Common myeloid progenitor, CD34-positive (primary cell): ENCODE results near the gene FNBP1L.
"Not testable (repeated sequence)": the region's sequence is repeated elsewhere in the genome, so short reads cannot be mapped to it uniquely, and the experiment has no call there.

Source experiments
- CTCF ChIA-PET: fragments of 350-600 bp; sonication (Branson Sonifier 250); formaldehyde crosslinking; loops from one replicate; lab custom pipeline; 2021; ENCODE audit warnings: antibody characterized with exemption; lab: Charles Lee
- POLR2A ChIA-PET: fragments of 350-600 bp; sonication (Branson Sonifier 250); formaldehyde crosslinking; loops from one replicate; lab custom pipeline; 2021; ENCODE audit warnings: antibody characterized with exemption; lab: Charles Lee
- DNase-seq, 3 donors: peaks; one replicate each; pipeline versions ENCODE4 v3.0.0 to v3.0.0-alpha.2; 2013
- H3K27ac ChIP-seq, 2 experiments: 1 replicate in 1 of 2; 2 replicates in 1 of 2; pipeline ENCODE4 v1.7.0; 2013; ENCODE audit warnings: inconsistent platforms in 2 of 2, low read length in 2 of 2, mild to moderate bottlenecking in 2 of 2, low read depth in 1 of 2, moderate library complexity in 1 of 2; ENCODE audit not compliant: severe bottlenecking in 2 of 2, insufficient read depth in 1 of 2, poor library complexity in 1 of 2
- H3K27me3 ChIP-seq, 5 experiments: replicated peaks in 2 of 5; 1 replicate in 3 of 5; 2 replicates in 2 of 5; pipeline versions ENCODE4 v1.6.1 to v1.7.0; 2013; ENCODE audit warnings: low read length in 4 of 5, mild to moderate bottlenecking in 2 of 5, moderate library complexity in 2 of 5, inconsistent platforms in 1 of 5; ENCODE audit not compliant: insufficient read depth in 5 of 5, control insufficient read depth in 4 of 5
- H3K36me3 ChIP-seq, 4 experiments: 1 replicate in 2 of 4; 2 replicates in 2 of 4; pipeline versions ENCODE4 v1.6.1 to v1.7.0; 2013; ENCODE audit warnings: low read length in 3 of 4, control low read depth in 1 of 4, mild to moderate bottlenecking in 1 of 4; ENCODE audit not compliant: control insufficient read depth in 4 of 4, insufficient read depth in 4 of 4
- H3K4me1 ChIP-seq, 4 experiments: 1 replicate in 3 of 4; 2 replicates in 1 of 4; pipeline versions ENCODE4 v1.6.1 to v1.7.1; 2013; ENCODE audit warnings: low read length in 3 of 4, mild to moderate bottlenecking in 3 of 4, control low read depth in 1 of 4, inconsistent platforms in 1 of 4, moderate library complexity in 1 of 4; ENCODE audit not compliant: control insufficient read depth in 4 of 4, insufficient read depth in 4 of 4; ENCODE audit errors: control extremely low read depth in 1 of 4
- H3K4me3 ChIP-seq, 7 experiments: 1 replicate in 4 of 7; 2 replicates in 3 of 7; pipeline versions ENCODE4 v1.5.1 to v1.7.0; 2013; ENCODE audit warnings: mild to moderate bottlenecking in 7 of 7, low read length in 6 of 7, moderate library complexity in 6 of 7, inconsistent platforms in 2 of 7, low read depth in 2 of 7, control low read depth in 1 of 7; ENCODE audit not compliant: insufficient read depth in 4 of 7, control insufficient read depth in 1 of 7; ENCODE audit errors: extremely low read depth in 1 of 7
- H3K9me3 ChIP-seq, 5 experiments: 1 replicate in 4 of 5; 2 replicates in 1 of 5; pipeline versions ENCODE4 v1.6.1 to v1.7.1; 2013; ENCODE audit warnings: low read length in 4 of 5, mild to moderate bottlenecking in 2 of 5, inconsistent platforms in 1 of 5, low read depth in 1 of 5, moderate library complexity in 1 of 5; ENCODE audit not compliant: control insufficient read depth in 4 of 5, insufficient read depth in 2 of 5; ENCODE audit errors: control extremely low read depth in 1 of 5
- WGBS: methylation state at CpG from one replicate; pipeline ENCODE4 v1.1.5; 2013; ENCODE audit not compliant: insufficient coverage; 5-methylcytosine and 5-hydroxymethylcytosine counted together

Gene FNBP1L

DNA sequence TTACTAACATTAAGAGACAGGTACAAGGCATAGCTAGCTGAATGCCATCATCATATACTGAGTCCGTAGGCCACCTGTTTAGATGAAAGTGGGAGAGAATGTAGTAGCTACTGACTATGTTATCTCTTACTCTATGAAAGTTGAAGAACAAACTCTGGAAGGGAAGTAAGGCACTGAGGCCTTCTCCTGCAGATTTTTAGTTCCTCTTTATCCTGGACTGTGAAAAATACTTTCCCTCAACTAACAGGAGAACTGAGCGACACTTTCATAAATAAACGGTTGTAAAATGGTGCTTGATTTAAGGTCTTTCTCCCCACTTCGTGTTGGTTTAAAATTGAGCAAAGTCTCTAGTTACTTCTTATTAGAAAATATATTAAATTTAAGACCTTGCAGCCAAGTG is 101.9 kb downstream of the FNBP1L start:
- ChIA-PET POLR2A (no interaction called here), CTCF (no interaction called here)
- H3K27ac ChIP-seq, result peak overlapping the region in 1 of 2 experiments; percentile 37
- no peaks in the 10 kb centered on the region for H3K27me3 ChIP-seq
- H3K36me3 ChIP-seq, result peaks cover 5 to 7% (median 7%) of the 10 kb centered on the region in 4 experiments
- DNase-seq, result peak in 2 of 3 donors; percentile 36 to 51
- H3K4me3 ChIP-seq, result peak overlapping the region in 1 of 7 experiments; percentile 4
- WGBS, result no CpG with 5 or more reads among the region's 4 CpGs
- H3K4me1 ChIP-seq, result peaks cover 23 to 39% (median 30%) of the 10 kb centered on the region in 4 experiments
- no peaks in the 10 kb centered on the region for H3K9me3 ChIP-seq

DNA sequence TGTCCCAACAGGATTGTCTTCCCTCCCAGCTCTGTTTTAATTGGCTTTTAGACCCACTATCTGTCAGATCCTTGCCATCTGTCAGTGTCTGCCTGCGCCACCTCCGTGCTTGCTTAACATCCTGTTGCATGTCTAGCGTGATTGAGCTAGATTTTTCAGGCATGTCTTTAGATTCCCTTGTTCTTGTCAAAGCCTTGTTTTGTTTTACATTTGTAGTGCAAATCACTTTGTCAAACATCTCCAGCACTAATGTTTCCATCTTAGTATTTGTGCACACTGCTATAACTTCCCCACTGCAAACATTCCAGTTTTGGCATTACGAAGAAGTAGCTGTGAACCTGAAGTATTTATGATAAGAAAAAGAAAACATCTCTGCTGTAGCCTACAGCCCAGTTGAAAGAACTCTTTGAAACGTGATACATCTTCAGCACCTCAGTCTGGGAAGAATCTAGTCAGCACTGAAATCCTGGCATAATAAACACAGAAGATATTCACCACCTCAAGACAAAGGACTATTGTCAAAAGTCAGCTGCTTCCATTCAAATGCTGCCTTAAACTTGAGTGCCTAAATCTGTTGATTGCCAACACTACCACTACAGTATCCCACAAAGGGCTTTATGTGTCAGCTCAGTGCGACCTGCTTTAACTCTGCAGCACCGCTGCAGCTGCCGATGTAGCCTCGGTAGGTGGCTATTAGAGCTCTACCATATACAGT is 105.0 kb downstream of the FNBP1L start:
- 58% methylated on average over 6 of the region's 9 CpGs for WGBS
- peaks cover 29 to 51% (median 38%) of the 10 kb centered on the region in 4 experiments for H3K4me1 ChIP-seq
- peak; percentile 24 to 78 (median 69) for DNase-seq
- H3K4me3 ChIP-seq, result peak overlapping the region in 2 of 7 experiments; percentile 10 to 27
- CTCF ChIA-PET, result no interaction called here
- H3K27ac ChIP-seq, result peak overlapping the region in 1 of 2 experiments; percentile 40
- peaks cover 3 to 7% (median 5%) of the 10 kb centered on the region in 4 experiments for H3K36me3 ChIP-seq
- no peaks in the 10 kb centered on the region for H3K9me3 ChIP-seq
- POLR2A ChIA-PET, result no interaction called here
- H3K27me3 ChIP-seq, result no peaks in the 10 kb centered on the region

DNA sequence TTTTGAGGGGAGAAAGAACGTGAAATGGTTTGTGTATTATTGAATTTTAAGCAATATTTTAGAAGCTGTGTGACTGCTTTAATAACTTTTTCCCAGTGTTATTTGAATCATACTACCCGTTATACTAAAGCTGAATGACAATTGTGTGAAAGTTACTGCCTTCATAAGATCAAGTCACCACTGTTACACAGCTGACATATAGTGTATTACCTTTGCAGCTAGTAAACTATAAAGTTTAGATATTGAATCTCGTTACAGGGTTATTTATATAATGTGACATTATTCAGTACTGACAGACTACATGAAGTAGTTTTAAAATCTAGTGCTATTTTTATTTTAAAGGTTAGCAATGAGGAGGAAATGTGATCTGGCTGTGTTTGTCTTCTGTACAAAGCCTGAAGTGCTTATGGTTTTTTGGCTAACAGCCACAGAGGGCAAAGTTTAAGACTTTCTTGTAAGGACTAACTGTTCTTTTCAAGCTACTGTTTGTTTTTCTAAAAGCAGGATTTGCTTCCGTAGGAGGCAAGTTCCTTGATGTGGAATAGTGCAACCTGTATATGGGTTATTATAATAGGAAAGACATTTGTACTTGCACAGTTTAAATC is 106.1 kb downstream of the FNBP1L start:
- WGBS, result no CpG with 5 or more reads among the region's 4 CpGs
- H3K27me3 ChIP-seq, H3K9me3 ChIP-seq, H3K4me3 ChIP-seq, CTCF ChIA-PET, H3K36me3 ChIP-seq, POLR2A ChIA-PET: not testable (repeated sequence)
- peaks cover 29 to 51% (median 38%) of the 10 kb centered on the region in 4 experiments for H3K4me1 ChIP-seq
- H3K27ac ChIP-seq, result peak overlapping the region in 1 of 2 experiments; percentile 9
- DNase-seq, result peak in 2 of 3 donors; percentile 20 to 39

DNA sequence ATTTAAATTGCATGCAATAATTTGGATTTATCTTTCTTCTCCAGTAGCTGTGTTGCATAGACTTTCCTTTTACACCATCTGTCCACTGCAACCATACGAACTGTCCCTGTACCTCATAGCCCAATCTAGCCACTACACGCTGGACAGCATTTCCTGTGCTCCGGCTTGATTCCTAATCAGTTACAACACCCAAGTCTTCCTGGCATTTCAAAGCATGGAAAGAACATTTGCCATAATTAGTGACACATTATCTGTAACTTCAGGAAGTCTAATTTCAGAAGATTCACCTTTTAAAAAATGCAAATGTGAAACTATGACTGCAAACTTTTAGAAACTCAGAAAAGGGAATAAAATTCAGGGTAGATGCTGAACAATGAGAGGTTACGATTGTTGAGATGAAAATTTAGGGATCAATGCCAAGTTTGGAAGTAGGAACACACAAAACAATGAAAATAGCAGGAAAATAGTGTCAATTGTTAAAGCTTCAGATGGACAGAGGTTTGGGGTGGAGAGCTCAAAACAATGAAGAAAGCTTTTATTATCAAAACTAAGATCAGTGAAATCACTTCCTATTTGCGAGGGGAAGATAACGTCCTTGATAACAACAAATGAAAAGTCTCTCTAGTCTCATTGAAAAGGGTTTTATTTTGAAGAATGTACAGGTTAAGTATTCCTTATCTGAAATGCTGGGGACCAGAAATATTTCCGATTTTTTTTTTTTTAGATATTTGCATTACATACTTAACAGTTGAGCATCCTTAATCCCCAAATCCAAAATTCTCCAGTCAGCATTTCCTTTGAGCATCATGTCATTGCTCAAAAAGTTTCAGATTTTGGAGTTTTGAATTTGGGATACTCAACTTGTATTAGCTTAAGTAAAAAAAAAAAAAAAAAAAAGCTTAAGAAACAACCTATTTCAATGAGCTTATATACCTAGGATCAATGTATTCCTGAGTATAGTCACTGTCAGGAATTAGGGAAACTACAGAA is 107.3 kb downstream of the FNBP1L start:
- Histone ChIP-seq H3K4me3 (peak overlapping the region in 3 of 7 experiments; percentile 13 to 30 (median 20)), H3K4me1 (peaks cover 25 to 48% (median 34%) of the 10 kb centered on the region in 4 experiments), H3K27me3 (no peaks in the 10 kb centered on the region), H3K27ac (no peak overlapping the region), H3K36me3 (peaks cover 2 to 6% (median 4%) of the 10 kb centered on the region in 4 experiments), H3K9me3 (no peaks in the 10 kb centered on the region)
- ChIA-PET CTCF (interaction anchor here (1.1 kb wide), 1 partner anchor 15 kb away, joined by 3 read pairs; no protein-coding TSS in a partner anchor), POLR2A (interaction anchor here (0.6 kb wide), 1 partner anchor 907 kb away, joined by 3 read pairs; no protein-coding TSS in a partner anchor)
- WGBS, result 23% methylated on average over 3 of the region's 7 CpGs
- peak in 2 of 3 donors; percentile 28 to 60 for DNase-seq

DNA sequence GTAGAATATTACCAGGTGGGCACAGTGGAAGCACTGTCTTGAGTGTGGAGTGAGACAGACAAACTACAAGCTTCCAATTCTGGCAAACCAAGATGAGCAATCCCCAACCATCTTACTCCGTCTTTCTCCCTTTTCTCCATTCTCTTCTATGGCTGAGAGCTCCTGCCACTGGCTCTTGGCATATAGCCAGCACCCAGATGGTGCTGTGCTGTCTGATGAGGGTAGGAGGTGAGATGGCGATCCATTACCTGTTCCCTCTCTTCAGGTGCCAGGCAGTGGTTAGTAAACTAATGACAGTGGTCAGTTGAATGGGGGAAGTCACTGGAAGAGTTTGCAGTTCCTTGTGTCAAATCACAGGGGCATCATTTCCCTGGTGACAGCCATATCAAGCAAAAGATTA is 108.4 kb downstream of the FNBP1L start:
- DNase-seq, result no peak
- peaks cover 0 to 2% (median 2%) of the 10 kb centered on the region in 4 experiments for H3K36me3 ChIP-seq
- no peaks in the 10 kb centered on the region for H3K27me3 ChIP-seq
- no peak overlapping the region for H3K27ac ChIP-seq
- no peaks in the 10 kb centered on the region for H3K9me3 ChIP-seq
- peaks cover 25 to 46% (median 33%) of the 10 kb centered on the region in 4 experiments for H3K4me1 ChIP-seq
- no peak overlapping the region for H3K4me3 ChIP-seq
- no CpG with 5 or more reads among the region's 2 CpGs for WGBS
- ChIA-PET POLR2A (no interaction called here), CTCF (interaction anchor here (0.9 kb wide), 1 partner anchor 13 kb away, joined by 3 read pairs; no protein-coding TSS in a partner anchor)

GRCh38 chr1:93559045-93559444 is 111.1 kb downstream of the FNBP1L start:
- H3K36me3 ChIP-seq, result peaks cover 0 to 4% (median 1%) of the 10 kb centered on the region in 4 experiments
- H3K4me1 ChIP-seq, result peaks cover 10 to 24% (median 18%) of the 10 kb centered on the region in 4 experiments
- no peaks in the 10 kb centered on the region for H3K9me3 ChIP-seq
- ChIA-PET POLR2A (no interaction called here), CTCF (no interaction called here)
- peak overlapping the region in 1 of 2 experiments; percentile 32 for H3K27ac ChIP-seq
- WGBS, result 0% methylated on average over 1 of the region's 2 CpGs
- peak overlapping the region in 1 of 7 experiments; percentile 7 for H3K4me3 ChIP-seq
- no peaks in the 10 kb centered on the region for H3K27me3 ChIP-seq
- peak in 2 of 3 donors; percentile 45 to 51 for DNase-seq
